HepG2 (cell line): Measurements from ENCODE around the gene SLC35B2. TPM values are rescaled to one million over a fixed set of nuclear protein-coding genes. Genes with fewer than 3 reads are reported as not detected.

Source experiments
- GABPB1 ChIP-seq: IDR thresholded peaks from 2 replicates; pipeline ENCODE4 v1.6.1; 2016; ENCODE audit warnings: mild to moderate bottlenecking, missing genetic modification reagents, moderate library complexity, missing compliant biosample characterization
- ZNF546 ChIP-seq: sonication (generic); formaldehyde crosslinking; conservative IDR thresholded peaks from 2 replicates; pipeline ENCODE4 v1.8.1; 2023; ENCODE audit warnings: mild to moderate bottlenecking, missing genetic modification reagents
- ZSCAN31 ChIP-seq: sonication (generic); formaldehyde crosslinking; IDR thresholded peaks from 2 replicates; pipeline ENCODE4 v1.5.0; 2020; ENCODE audit warnings: low read depth, mild to moderate bottlenecking, missing genetic modification reagents
- polyA plus RNA-seq, 8 experiments: library from polyadenylated mRNA; depleted of rRNA in 3 of 8; stranded (reverse) in 7 of 8; unstranded in 1 of 8; fragments of >200 nt; fragmentation: Illumina TruSeq in 4 of 8; extraction: Trizol in 4 of 8; gene quantifications; 2 replicates each; pipeline versions ENCODE4 v1.2.1 to v1.2.3, GENCODE V29; 2011 to 2016; ENCODE audit warnings: low read depth in 4 of 8, missing spikeins in 1 of 8, mixed read lengths in 1 of 8; ENCODE audit not compliant: insufficient read depth in 1 of 8
- total RNA-seq, 5 experiments: library from RNA; depleted of rRNA; stranded (reverse); fragments of >200 nt; fragmentation: Illumina TruSeq; extraction: Trizol; gene quantifications; 2 replicates each; pipeline ENCODE4 v1.2.3, GENCODE V29; 2016; ENCODE audit warnings: low read depth in 1 of 5
- TF ChIP-seq, protein P1 (sequence below): fragments of 450-650 bp; IDR thresholded peaks from 2 replicates; pipeline ENCODE4 v1.6.1; 2017; ENCODE audit warnings: mild to moderate bottlenecking
- TF ChIP-seq, protein P2 (sequence below): sonication (generic); formaldehyde crosslinking; IDR thresholded peaks from 2 replicates; pipeline ENCODE4 v1.4.0; 2020; ENCODE audit warnings: low read depth, missing genetic modification reagents

The SLC35B2 gene
- total and polyA plus RNA-seq, 2 of the 13 experiments (the other 11 are each of a cell fraction or from before 2014, with no cell fraction given): 61.1 to 148 TPM

DNA sequence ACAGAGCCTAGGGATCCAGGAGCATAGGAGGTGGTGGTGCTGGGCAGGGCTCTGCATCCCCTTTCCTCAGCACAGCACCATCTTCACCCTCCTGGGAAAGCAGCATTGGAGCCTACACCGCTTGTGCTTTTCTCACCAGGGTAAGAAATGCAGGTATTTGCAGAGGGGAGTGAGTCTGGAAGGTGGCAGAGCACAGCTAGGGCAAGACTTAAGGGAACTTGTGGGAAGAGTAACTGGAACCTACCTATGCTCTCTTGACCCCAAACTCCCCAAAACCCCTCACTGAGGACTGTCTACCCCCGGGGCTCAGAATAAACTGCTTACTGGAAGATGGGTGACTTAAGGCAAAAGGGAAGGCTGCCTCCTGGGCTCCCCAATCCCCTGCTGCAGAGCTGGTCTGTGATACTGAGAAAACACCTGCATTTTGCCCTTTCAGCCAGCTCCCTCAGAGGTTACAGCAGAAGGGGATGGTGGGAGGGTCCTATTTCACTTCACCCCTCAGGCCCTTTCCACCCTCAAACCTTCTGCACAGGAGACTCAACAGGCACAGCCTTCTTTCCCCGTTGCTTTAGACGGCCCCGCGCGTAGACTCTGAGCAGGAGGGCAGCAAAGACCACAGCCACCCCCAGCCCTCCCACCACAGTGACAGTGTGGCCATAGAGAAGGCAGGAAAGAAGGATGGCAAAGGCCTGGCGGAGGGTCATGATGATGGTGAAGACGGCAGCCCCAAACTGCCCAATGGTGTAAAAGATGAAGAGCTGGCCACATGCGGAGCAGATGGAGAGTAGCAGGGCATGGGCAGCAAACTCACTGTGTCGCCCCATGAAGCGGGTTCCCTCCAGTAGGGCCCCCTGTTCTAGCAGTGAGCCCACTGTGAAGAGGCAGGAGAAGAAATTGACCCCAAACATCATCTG lies 2.9 kb downstream of the SLC35B2 start (continued):
- TF ChIP-seq, protein P1, sequence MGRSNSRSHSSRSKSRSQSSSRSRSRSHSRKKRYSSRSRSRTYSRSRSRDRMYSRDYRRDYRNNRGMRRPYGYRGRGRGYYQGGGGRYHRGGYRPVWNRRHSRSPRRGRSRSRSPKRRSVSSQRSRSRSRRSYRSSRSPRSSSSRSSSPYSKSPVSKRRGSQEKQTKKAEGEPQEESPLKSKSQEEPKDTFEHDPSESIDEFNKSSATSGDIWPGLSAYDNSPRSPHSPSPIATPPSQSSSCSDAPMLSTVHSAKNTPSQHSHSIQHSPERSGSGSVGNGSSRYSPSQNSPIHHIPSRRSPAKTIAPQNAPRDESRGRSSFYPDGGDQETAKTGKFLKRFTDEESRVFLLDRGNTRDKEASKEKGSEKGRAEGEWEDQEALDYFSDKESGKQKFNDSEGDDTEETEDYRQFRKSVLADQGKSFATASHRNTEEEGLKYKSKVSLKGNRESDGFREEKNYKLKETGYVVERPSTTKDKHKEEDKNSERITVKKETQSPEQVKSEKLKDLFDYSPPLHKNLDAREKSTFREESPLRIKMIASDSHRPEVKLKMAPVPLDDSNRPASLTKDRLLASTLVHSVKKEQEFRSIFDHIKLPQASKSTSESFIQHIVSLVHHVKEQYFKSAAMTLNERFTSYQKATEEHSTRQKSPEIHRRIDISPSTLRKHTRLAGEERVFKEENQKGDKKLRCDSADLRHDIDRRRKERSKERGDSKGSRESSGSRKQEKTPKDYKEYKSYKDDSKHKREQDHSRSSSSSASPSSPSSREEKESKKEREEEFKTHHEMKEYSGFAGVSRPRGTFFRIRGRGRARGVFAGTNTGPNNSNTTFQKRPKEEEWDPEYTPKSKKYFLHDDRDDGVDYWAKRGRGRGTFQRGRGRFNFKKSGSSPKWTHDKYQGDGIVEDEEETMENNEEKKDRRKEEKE: no peak
- peak; percentile 27 for TF ChIP-seq GABPB1 (CRISPR knock-in tag)
- no peak for TF ChIP-seq ZNF546 (CRISPR knock-in tag)
- TF ChIP-seq, protein P2, sequence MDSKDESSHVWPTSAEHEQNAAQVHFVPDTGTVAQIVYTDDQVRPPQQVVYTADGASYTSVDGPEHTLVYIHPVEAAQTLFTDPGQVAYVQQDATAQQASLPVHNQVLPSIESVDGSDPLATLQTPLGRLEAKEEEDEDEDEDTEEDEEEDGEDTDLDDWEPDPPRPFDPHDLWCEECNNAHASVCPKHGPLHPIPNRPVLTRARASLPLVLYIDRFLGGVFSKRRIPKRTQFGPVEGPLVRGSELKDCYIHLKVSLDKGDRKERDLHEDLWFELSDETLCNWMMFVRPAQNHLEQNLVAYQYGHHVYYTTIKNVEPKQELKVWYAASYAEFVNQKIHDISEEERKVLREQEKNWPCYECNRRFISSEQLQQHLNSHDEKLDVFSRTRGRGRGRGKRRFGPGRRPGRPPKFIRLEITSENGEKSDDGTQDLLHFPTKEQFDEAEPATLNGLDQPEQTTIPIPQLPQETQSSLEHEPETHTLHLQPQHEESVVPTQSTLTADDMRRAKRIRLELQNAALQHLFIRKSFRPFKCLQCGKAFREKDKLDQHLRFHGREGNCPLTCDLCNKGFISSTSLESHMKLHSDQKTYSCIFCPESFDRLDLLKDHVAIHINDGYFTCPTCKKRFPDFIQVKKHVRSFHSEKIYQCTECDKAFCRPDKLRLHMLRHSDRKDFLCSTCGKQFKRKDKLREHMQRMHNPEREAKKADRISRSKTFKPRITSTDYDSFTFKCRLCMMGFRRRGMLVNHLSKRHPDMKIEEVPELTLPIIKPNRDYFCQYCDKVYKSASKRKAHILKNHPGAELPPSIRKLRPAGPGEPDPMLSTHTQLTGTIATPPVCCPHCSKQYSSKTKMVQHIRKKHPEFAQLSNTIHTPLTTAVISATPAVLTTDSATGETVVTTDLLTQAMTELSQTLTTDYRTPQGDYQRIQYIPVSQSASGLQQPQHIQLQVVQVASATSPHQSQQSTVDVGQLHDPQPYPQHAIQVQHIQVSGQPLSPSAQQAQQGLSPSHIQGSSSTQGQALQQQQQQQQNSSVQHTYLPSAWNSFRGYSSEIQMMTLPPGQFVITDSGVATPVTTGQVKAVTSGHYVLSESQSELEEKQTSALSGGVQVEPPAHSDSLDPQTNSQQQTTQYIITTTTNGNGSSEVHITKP (CRISPR knock-in tag): no peak
- 0 out of 2 replicates have a peak, but pooled peaks have one; percentile 13 for TF ChIP-seq ZSCAN31 (CRISPR knock-in tag)
- TF ChIP-seq, all 625 proteins: peak for 54
